ENCODE results near the gene GPRC5D. TPM values are rescaled to one million over a fixed set of nuclear protein-coding genes. Genes with fewer than 3 reads are reported as not detected.

Gene GPRC5D
- polyA plus RNA-seq, 12 donors, result 0.18 to 0.84 (median 0.52) TPM; not detected in 5

DNA sequence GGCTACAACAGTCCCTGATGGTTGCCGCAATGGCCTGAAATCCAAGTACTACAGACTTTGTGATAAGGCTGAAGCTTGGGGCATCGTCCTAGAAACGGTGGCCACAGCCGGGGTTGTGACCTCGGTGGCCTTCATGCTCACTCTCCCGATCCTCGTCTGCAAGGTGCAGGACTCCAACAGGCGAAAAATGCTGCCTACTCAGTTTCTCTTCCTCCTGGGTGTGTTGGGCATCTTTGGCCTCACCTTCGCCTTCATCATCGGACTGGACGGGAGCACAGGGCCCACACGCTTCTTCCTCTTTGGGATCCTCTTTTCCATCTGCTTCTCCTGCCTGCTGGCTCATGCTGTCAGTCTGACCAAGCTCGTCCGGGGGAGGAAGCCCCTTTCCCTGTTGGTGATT is 43.7 kb downstream of the GPRC5D start:
- no peak for DNase-seq

DNA sequence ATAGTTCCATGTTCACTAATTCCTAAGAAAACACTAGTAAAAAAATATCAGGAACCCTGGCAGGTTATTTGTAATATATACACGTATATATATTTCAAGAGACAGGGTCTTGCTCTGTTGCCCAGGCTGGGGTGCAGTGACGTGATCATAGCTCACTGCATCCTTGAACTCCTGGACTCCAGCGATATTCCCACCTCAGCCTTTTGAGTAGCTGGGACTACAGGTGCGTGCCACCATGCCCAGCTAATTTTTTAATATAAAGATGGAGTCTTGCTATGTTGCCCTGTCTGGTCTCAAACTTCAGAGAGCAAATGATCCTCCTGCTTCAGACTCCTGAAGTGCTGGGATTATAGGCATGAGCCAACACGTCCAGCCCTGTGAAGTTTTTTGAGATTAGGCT is 44.4 kb downstream of the GPRC5D start:
- no peak for DNase-seq

DNA sequence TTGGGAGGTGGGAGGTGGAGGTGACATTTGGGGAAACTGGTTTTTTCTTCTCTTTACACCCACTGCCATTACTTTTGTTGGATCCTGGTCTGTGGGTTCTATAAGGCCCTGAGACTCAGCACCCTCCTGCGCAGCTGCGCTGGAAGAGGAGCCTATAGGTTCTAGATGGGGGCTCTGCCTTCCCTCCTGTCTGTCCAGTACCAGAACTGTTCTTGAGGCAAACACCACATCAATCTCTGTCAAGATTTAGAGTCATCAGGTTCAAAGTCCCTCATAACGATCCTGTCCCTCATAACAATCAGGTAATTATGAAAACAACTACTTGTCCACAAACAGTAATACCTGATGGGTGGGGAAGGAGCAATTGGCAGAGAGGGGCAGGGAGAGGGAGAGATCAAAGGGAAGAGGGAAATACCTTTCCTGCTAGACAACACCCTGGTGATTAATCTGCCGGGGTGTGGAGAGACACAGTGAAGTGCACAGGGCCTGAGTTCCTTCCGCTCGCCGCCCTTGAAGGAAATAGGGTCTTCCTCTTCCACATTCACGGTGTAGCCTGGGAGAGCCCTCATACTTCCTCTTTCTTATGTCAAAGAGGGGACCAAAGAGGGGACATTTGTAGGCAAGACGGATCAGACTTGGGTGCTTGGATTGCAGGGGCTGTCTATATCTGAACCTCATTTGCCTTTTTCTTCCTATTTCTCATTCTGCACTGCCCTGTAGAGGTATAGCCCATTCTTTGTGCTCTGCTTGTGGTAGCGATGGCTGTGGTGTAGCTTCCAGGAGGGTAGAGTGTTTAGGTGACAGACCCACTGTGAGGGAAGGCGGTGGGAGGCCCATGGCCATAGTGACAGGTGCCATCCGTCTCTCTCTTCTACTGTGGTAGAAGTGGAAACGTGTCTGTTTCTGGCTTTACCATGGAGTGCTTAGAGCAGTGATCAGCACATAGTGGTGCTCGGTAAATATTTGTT is 48.0 kb downstream of the GPRC5D start:
- no peak for DNase-seq

DNA sequence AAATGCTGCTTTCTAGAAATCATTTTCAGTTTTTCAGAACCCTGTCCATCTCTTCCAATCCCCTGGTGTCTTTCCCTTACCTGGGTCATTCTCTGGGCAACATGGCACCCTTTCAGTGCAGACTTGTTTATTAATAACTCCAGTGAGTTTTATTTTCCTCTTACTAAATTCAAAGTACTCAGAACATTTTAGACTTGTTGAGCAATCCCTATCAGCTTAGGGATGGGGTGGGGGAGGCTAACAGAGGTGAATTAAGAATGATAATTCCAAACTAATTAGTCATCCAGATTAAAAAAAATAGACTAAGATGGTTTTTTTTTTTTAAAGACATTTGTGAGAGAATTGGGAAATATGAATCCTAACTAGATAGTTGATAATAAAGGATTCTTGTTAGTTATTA is 49.9 kb downstream of the GPRC5D start:
- DNase-seq, result no peak

DNA sequence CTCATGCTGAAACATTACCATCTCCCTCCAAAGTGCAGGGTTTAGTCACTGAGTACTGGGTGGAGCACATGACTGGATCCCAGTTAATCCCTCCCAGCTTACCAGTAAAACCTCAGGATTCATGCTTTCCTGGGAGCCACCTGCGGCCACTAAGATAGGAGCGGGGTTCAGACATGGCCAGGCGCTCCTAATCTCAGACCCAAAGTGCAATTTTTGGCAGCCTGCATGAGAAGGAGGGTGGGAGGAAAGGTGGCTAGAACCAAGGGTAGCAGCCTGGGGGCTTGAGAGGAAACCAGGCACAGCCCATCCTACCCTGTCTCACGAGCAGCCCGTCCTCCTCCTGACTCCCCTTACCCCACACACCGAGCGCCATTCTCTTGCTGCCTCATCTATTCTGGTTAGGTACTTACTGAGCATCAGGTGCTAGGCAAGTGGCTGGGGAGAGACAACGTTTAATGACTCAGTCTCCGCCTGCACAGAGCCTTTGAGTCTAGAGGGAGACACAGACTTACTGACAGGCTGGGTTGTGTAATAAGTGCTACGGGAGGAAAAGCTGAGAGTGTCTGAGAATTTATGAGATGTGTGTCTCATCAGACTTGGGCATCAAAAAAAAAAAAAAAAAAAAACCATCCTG is 50.7 kb downstream of the GPRC5D start:
- no peak for DNase-seq

DNA sequence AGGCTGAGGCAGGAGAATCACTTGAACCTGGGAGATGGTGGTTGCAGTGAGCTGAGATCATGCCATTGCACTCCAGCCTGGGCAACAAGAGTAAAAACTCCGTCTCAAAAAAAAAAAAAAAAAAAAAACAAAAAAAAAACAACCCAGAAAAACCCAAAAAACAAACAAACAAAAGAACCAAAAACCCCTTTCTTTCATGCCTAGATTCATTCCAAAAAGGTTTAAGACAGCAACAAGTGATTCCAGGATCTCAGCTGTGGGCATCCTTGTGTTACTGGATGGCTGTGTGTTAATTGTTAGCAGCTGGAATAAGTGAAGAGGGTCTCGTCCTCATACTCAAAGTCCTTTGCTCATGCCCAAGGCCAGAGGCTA is 51.2 kb downstream of the GPRC5D start:
- DNase-seq, result no peak

DNA sequence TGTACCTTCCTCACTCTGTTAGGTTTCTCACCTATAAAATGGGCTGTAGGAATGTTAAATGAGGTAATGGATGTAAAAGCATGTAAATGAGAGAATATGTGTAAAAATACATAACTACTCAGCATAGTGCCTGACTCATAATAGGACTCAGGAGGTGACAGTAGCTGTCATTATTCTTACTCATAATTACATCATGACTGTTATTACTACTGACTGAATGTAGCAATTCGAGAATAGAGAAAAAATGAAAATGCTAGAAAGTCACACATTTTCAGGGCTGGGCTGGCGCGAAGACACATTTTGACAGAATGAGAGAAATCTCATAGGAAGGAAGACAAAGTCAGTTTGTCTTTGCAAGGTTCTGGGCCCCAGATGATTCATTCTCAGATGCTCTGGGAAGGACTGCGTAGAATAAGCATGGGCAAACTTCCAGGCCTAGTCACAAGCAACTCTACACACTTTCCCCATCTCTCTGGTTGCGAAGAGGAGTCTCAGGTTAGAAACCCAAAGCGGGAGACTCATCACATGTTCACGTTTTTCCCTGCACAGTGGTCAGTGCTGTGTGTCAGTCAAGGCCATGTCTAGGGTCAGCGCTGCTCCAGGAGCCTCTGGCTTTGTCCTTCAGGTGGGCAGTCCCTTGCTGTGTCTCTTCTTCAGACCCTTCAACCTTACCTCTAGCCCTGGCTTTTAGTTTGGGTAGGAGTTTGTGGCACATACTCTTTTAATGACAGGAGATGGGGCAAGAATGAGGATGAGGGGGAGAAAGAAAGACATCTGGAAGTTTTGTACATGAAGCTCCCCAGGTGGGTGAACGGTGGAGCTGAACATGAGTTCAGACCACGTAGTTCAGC is 52.2 kb downstream of the GPRC5D start:
- no peak for DNase-seq

DNA sequence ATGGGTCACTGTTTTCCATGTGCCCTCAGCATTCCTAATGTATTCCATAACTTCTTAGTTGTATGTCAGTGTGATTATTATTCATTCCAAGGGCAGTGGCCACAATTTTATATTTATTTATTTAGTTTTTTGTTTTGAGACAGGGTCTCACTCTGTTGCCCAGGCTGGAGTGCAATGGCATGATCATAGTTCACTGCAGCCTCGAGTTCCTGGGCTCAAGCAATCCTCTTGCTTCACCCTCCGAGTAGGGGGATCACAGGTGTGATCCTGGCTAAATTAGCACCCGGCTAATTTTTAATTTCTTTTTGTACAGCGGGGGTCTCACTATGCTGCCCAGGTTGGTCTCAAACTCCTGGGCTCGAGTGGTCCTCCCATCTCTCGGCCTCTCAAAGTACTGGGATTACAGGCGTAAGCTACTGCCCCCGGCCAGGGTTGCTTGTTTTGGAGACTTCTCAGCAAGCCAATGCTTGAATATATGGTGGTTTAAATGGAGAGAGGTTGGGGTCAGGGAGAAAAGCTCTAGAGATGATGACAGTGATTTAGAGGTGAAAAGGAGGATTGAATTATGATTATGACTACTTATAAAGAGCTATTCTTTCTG is 53.0 kb downstream of the GPRC5D start:
- DNase-seq, result no peak

DNA sequence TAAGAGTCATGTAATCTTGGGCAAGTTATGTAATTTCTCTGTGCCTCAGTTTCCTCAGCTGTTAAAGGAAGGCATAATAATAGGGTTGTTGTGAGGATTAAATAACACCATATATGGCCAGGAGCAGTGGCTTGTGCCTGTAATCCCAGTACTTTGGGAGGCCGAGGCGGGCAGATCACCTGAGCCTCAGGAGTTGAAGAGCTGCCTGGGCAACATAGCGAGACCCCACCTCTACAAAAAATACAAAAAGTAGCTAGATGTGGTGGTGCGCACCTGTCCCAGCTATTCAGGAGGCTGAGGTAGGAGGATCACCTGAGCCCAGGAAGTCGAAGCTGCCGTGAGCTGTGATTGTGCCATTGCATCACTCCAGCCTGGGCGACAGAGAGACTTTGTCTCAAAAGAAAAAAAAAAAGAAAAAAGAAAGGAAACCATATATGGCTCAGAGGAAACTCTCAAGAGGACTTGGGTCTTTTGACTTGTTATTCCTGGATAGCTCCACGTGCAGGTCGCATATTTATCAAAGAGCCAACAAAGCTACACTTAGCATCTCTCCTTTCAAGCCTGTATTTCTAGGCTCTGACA is 53.7 kb downstream of the GPRC5D start:
- no peak for DNase-seq

DNA sequence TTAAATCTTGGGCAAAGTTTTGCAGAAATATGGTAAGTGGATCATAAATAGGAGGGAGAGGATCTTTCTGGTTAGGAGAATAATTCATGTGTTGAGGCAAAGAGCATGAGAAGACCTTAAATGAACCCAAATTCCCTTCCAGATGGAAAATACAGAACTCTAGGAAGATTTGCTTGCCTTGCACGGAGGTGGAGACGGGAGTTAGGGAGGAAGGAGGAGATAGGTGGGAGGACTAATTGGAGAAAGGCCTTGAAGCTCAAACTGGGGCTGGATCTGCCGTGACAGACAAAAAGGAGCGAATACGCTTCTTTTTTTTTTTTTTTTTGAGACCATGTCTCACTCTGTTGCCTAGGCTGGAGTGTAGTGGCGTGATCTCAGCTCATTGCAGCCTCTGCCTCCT is 54.7 kb downstream of the GPRC5D start:
- no peak for DNase-seq

DNA sequence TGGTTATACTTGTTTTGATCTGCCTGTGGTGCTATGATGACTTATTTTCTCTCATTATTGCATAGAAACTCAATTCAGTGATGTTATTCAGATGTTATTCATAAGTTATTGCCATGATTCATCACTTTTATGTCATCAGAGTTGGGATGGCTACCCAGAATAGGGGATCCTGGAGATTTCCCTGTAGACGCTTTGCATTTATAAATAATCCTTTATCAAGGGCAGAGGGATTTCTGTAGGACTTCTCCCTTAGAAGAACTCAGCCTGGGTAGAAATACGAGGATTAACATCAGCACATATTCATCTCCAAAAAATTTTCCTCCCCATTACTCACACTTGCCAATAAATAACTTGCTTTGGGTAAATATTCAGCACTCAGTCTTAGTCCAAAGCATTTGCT is 55.7 kb downstream of the GPRC5D start:
- DNase-seq, result no peak

DNA sequence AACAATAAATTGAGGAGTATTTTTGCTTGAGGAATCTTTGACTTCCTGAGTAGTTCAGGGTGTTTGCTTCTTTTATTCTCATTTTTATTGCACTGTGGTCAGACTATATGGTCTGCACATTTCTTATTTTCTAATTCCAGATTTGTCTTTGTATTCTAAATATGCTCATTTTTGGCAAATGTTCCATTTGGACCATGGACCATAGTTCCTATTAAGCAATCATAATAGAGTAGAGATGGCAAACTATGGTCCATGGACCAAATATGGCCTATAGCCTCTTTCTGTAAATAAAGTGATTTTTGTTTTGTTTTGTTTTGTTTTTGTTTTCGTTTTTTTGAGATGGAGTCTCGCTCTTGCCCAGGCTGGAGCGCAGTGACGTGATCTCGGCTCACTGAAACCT is 58.5 kb downstream of the GPRC5D start:
- no peak for DNase-seq

DNA sequence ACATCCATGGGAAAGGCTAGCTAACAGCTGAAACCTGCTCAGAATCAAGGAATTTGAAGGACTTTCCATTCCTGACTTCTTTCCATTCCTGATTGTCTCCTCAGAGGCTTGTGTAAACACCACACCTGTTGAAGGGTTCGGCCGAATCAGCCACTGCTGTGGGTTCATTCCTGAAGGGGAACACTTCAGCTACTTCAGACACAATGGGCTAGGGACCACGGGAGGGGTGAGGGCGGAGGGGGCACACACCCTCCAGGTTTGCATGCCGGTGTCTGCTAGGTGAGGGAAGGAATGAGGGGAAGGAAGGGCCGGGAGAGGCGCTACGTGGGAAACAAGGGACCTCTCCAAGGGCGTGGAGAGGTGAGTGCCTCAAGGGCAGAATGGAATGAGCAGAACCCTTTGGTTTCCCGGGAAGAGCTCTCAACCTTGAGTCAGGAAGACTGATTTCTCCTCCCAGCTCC is 59.3 kb downstream of the GPRC5D start:
- DNase-seq, result no peak

DNA sequence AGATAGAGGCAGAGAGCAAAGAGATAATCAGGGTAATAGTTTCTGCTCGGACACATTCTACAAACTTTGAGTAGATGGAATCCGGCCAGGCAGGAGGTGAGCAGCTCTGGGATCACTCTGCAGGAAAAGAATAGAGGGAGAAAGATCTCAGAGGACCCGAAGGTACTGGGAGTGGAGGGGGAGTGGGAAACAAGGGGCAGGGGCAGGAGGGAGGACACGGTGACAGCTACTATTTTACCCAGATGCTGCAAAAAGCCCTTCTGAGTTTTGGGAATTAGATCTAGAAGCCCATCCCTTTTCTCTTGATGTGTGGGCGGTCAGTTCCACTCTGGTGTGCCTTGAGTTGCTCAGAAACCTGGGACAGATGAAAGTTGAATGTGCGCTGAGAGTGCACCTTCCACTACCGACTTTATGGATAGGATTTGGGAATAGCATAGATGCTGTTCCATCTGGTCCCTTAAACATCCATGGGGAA is 60.1 kb downstream of the GPRC5D start:
- no peak for DNase-seq

DNA sequence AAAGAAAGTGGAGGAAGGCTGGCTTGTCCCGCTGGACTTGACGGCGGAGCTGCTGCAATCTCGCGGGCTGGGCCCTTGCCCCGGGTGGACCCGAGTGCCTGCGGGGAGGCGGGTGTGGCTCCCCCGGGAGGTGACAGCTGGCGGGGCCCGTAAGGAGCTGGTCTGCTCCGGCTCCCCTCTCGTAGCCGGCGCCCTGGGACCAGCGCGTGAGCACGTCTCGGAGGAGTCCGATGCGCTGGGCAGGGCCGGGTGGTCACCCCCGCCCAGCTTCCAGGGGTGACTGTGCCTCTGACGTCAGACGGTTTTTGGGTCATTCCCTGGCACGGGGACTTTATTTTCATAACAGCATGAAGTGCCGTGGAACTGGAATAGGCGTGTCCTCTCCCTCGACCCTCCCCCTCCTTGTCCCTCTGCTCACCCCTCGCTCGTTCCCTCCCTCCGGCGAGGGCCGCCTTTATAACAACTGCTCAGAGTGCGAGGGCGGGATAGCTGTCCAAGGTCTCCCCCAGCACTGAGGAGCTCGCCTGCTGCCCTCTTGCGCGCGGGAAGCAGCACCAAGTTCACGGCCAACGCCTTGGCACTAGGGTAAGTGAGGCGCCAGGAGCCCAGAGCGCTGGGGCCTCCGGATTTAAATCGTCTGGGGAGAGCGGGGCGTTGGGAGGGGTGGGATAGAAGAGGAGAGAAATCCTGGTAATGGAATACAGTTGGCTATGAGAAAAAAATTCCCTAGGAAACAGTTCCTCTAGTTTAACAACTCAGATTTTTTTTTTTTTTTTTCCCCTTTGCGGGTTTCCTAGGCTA is 60.7 kb downstream of the GPRC5D start, which contains the start of gene GPRC5A:
GPRC5A (plus strand) TSS at position 483 of the 801 bp plus-strand sequence. CDS start 16,688 bp downstream, outside the sequence.
- peak; percentile 87 for DNase-seq

Other genes starting within 250 kb of the GPRC5D start
- 10 to 100 TPM in 11 of 12 donors, not detected in 1; 47.1 to 72.2 (median 53.6) TPM for gene CDKN1B, start 234.8 kb downstream of the GPRC5D start, polyA plus RNA-seq (ENCODE audit: insufficient read length in 12 of 12)
- 10 to 100 TPM in 6 of 12 donors, 1 to 10 TPM in 5, not detected in 1; 2.9 to 13.1 (median 10.3) TPM for gene APOLD1, start 166.5 kb downstream of the GPRC5D start, polyA plus RNA-seq (ENCODE audit: insufficient read length in 12 of 12)
- gene DDX47, start 138.8 kb downstream of the GPRC5D start, polyA plus RNA-seq (ENCODE audit: insufficient read length in 12 of 12), result 10 to 100 TPM in 11 of 12 donors, not detected in 1; 42.7 to 59.3 (median 51.6) TPM
- 10 to 100 TPM in 1 of 12 donors, 1 to 10 TPM in 10, not detected in 1; 1.4 to 11.0 (median 2.2) TPM for gene GPRC5A, start 60.6 kb downstream of the GPRC5D start, polyA plus RNA-seq (ENCODE audit: insufficient read length in 12 of 12)
- 10 to 100 TPM in 11 of 12 donors, not detected in 1; 35.7 to 56.1 (median 39.2) TPM for gene HEBP1, start 48.1 kb upstream of the GPRC5D start, polyA plus RNA-seq (ENCODE audit: insufficient read length in 12 of 12)
- 1 to 10 TPM in 11 of 12 donors, not detected in 1; 3.1 to 8.2 (median 5.0) TPM for gene FAM234B, start 92.2 kb upstream of the GPRC5D start, polyA plus RNA-seq (ENCODE audit: insufficient read length in 12 of 12)
- gene GSG1, start 151.5 kb upstream of the GPRC5D start, polyA plus RNA-seq (ENCODE audit: insufficient read length in 12 of 12), result 10 to 100 TPM in 4 of 12 donors, 1 to 10 TPM in 7, not detected in 1; 2.7 to 17.4 (median 8.1) TPM
- 100 to 1,000 TPM in 11 of 12 donors, 10 to 100 TPM in 1; 93.7 to 319 (median 170) TPM for gene EMP1, start 244.6 kb upstream of the GPRC5D start, polyA plus RNA-seq (ENCODE audit: insufficient read length in 12 of 12)

All from muscle of arm (tissue), 12 donors.